AG09319 (cell line): ENCODE results near the gene GPER1.
"Not testable (repeated sequence)": the region's sequence is repeated elsewhere in the genome, so short reads cannot be mapped to it uniquely, and the experiment has no call there.

Experiments used
- DNase-seq: peaks from one replicate; pipeline ENCODE4 v3.0.0-alpha.2; 2010; ENCODE audit warnings: low read depth; ENCODE audit errors: extremely low read depth
- CTCF ChIP-seq: IDR thresholded peaks from 2 replicates; pipeline ENCODE4 v1.5.1; 2011; ENCODE audit warnings: low read depth, mild to moderate bottlenecking, inconsistent platforms, low read length, moderate library complexity

Gene GPER1

GRCh38 chr7:1136841-1137516 is 49.1 kb downstream of the GPER1 start:
- TF ChIP-seq CTCF = no peak
- DNase-seq = no peak

- DNase-seq = no peak
- no peak for TF ChIP-seq CTCF
Measured at GRCh38 chr7:1137517-1138167, 49.7 kb downstream of the GPER1 start.

GRCh38 chr7:1140476-1141104 is 52.7 kb downstream of the GPER1 start:
- no peak for TF ChIP-seq CTCF
- DNase-seq = no peak

- TF ChIP-seq CTCF = no peak
- no peak for DNase-seq
Measured at GRCh38 chr7:1141651-1142050, 53.7 kb downstream of the GPER1 start.

- no peak for DNase-seq
Measured at GRCh38 chr7:1142051-1142635, 54.2 kb downstream of the GPER1 start.

GRCh38 chr7:1143031-1143430 is 55.1 kb downstream of the GPER1 start:
- DNase-seq = not testable (repeated sequence)

More at GRCh38 chr7:1142051-1142635, 54.2 kb downstream of the GPER1 start:
- no peak for TF ChIP-seq CTCF
